ENCODE measurements around the gene BLCAP. TPM values are rescaled to one million over a fixed set of nuclear protein-coding genes. Genes with fewer than 3 reads are reported as not detected.

The BLCAP gene
- total and polyA plus RNA-seq, 4 experiments from 2014 or later: 63.7 to 97.4 (median 84.6) TPM

DNA sequence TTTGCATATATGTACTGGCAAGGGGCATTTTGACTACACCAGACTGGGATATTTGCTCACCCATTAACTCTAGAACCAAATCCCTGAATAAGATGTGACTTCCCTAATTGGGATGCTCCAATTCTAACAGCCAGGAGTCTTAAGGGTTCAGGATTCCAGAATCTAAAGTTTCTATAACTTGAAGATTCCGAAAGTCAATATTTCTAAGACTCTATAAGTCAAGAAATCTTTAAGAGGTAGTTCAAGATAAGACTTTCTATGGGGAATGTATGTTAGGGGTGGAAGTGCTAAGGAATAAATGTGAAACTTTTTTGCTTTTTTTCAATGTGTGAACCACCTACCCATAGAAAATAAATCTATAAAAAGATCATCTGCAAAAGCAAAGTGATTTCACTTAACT lies 42.7 kb upstream of the BLCAP start:
- Histone ChIP-seq H3K4me3 (ENCODE audit: low read length in 2 of 2) (no peak overlapping the region), H3K27me3 (ENCODE audit: insufficient read depth, low read length) (no peaks in the 10 kb centered on the region), H3K9me3 (ENCODE audit: control insufficient read depth in 1 of 2, low read length in 2 of 2) (no peaks in the 10 kb centered on the region), H3K4me1 (ENCODE audit: insufficient read depth, low read length) (no peaks in the 10 kb centered on the region), H3K36me3 (ENCODE audit: insufficient read depth, low read length) (no peaks in the 10 kb centered on the region), H3K27ac (ENCODE audit: low read depth, low read length) (no peak overlapping the region)
- no peaks in the 10 kb centered on the region for H3K36me3 Mint-ChIP-seq
- CTCF ChIA-PET (ENCODE audit: partially characterized antibody): no interaction called here
- H3K4me1 Mint-ChIP-seq: no peaks in the 10 kb centered on the region
- no peak for DNase-seq
- POLR2A ChIA-PET (ENCODE audit: partially characterized antibody): no interaction called here
- intact Hi-C loops (cut with micrococcal nuclease): no loop called here
- no peak overlapping the region for H3K4me3 Mint-ChIP-seq
- peaks cover 0 to 5% (median 0%) of the 10 kb centered on the region in 8 donors for H3K9me3 Mint-ChIP-seq
- peaks cover 18 to 34% of the 10 kb centered on the region in 2 donors for H3K27me3 Mint-ChIP-seq
- H3K27ac Mint-ChIP-seq: no peak overlapping the region

DNA sequence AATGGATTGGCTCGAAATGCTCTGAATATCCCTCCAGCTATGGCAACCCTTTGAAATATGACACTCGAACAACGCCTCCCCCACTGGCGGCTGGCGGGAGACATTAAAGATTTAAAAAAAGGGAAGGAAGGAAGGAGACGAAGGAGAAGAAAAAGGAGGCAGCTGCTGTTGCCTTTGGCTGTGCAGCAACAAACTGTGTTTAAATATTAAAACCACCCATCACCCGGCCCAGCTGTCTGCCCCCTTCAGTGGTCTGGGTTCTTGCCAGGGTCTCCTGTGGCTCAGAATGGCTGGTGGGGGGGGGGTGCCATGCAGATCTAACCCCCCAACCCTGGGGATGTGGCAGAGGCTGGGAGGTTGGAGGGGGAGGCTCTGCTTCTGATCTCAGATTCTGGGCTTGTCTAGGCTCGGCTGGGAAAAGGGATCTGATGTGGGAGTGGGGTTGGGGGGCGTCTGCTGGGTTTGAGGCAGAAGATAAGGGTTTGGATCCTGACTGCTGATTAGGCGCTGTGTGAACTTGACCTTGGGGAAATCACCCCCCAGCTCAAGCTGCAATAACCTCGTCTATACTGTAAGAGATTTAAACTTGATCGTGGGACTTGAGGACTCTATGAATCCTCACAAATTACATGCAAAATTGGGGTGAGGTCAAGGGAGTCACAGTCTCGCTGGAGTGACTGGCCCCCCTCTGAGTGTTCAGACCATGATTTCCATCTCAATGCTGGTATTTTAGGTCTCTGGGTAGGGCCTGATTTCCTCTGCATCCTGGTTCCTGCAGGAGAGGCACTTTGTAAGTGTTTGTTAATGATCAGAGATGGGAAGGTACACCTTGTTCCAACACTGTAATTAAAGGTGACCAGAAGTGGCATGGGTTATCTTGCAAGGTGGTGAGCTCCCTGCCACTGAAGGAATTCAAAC lies 40.3 kb upstream of the BLCAP start:
- Histone ChIP-seq H3K4me3 (ENCODE audit: low read length in 2 of 2) (no peak overlapping the region), H3K27ac (ENCODE audit: low read depth, low read length) (no peak overlapping the region), H3K9me3 (ENCODE audit: control insufficient read depth in 1 of 2, low read length in 2 of 2) (no peaks in the 10 kb centered on the region), H3K4me1 (ENCODE audit: insufficient read depth, low read length) (no peaks in the 10 kb centered on the region), H3K27me3 (ENCODE audit: insufficient read depth, low read length) (peaks cover 16% of the 10 kb centered on the region), H3K36me3 (ENCODE audit: insufficient read depth, low read length) (no peaks in the 10 kb centered on the region)
- ChIA-PET CTCF (ENCODE audit: partially characterized antibody) (interaction anchor here (0.7 kb wide), 1 partner anchor 655 kb away, joined by 3 read pairs; no protein-coding TSS in a partner anchor), POLR2A (ENCODE audit: partially characterized antibody) (no interaction called here)
- intact Hi-C loops (cut with micrococcal nuclease): no loop called here
- Mint-ChIP-seq H3K4me1 (no peaks in the 10 kb centered on the region), H3K4me3 (no peak overlapping the region), H3K36me3 (no peaks in the 10 kb centered on the region), H3K27ac (no peak overlapping the region), H3K27me3 (peaks cover 28 to 41% of the 10 kb centered on the region in 2 donors), H3K9me3 (peaks cover 0 to 2% (median 0%) of the 10 kb centered on the region in 8 donors)
- no peak for DNase-seq

DNA sequence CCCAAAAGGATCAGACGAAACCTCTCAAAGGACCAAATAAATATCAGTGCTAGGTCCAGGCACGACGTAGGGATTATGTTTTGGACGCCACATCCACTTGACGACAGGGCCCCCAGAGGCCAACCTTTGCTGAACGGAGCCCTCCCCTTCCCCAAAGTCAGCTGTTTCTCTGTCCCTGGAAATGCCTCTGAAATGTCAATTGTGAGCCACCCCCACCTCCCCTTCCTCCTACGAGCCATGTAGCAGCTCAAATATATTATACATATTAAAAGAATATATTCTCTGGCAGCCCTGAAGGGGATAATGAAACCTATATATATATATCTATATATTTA lies 39.6 kb upstream of the BLCAP start:
- Mint-ChIP-seq H3K4me3 (no peak overlapping the region), H3K27me3 (peaks cover 31 to 43% of the 10 kb centered on the region in 2 donors), H3K4me1 (no peaks in the 10 kb centered on the region), H3K27ac (no peak overlapping the region), H3K9me3 (no peaks in the 10 kb centered on the region), H3K36me3 (no peaks in the 10 kb centered on the region)
- Histone ChIP-seq H3K9me3 (ENCODE audit: control insufficient read depth in 1 of 2, low read length in 2 of 2) (no peaks in the 10 kb centered on the region), H3K4me3 (ENCODE audit: low read length in 2 of 2) (no peak overlapping the region), H3K36me3 (ENCODE audit: insufficient read depth, low read length) (no peaks in the 10 kb centered on the region), H3K27me3 (ENCODE audit: insufficient read depth, low read length) (peaks cover 16% of the 10 kb centered on the region), H3K4me1 (ENCODE audit: insufficient read depth, low read length) (no peaks in the 10 kb centered on the region), H3K27ac (ENCODE audit: low read depth, low read length) (no peak overlapping the region)
- DNase-seq: no peak
- CTCF ChIA-PET (ENCODE audit: partially characterized antibody): interaction anchor here (0.7 kb wide), 1 partner anchor 656 kb away, joined by 3 read pairs; no protein-coding TSS in a partner anchor
- POLR2A ChIA-PET (ENCODE audit: partially characterized antibody): no interaction called here
- intact Hi-C loops (cut with micrococcal nuclease): no loop called here

DNA sequence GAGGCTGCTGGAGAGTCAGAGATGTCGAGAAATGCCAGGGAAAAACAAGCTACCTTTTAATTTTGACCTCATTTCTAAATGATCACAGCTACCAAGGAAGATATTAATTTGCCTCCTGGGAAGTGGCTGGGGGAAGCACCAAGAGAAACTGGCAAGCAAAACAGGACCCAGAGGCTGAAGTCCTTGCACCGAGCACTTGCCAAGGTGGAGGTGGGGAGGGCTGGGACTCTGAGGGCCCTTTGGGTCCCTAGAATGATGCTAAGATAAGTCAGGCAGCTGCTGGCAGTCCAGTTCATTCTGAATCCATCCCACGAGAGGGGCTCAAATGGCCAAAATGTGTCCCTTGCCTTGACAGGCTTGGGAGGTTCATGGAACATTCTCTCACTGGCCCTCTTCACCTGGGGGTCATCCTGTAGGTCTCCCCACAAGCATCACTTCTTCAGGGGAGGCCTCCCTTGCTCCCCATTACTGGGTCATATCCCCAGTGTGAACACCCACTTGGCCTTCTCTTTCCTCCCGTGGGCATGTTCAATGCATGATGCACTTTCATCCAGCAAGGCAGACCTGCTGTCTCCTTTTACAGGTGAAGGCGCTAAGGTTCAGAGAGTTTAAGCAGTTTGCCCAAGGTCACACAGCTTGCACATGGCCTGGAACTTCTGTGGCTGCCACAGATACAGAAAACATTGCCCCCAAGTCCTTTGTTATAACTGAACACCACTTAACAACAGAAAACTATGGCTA lies 39.1 kb upstream of the BLCAP start:
- no peaks in the 10 kb centered on the region for H3K9me3 Mint-ChIP-seq
- DNase-seq: no peak
- Histone ChIP-seq H3K27ac (ENCODE audit: low read depth, low read length) (no peak overlapping the region), H3K36me3 (ENCODE audit: insufficient read depth, low read length) (no peaks in the 10 kb centered on the region), H3K9me3 (ENCODE audit: control insufficient read depth in 1 of 2, low read length in 2 of 2) (no peaks in the 10 kb centered on the region), H3K4me3 (ENCODE audit: low read length in 2 of 2) (no peak overlapping the region), H3K4me1 (ENCODE audit: insufficient read depth, low read length) (no peaks in the 10 kb centered on the region), H3K27me3 (ENCODE audit: insufficient read depth, low read length) (peaks cover 16% of the 10 kb centered on the region)
- H3K4me1 Mint-ChIP-seq: no peaks in the 10 kb centered on the region
- ChIA-PET CTCF (ENCODE audit: partially characterized antibody) (interaction anchor here (0.7 kb wide), 1 partner anchor 656 kb away, joined by 3 read pairs; no protein-coding TSS in a partner anchor), POLR2A (ENCODE audit: partially characterized antibody) (no interaction called here)
- intact Hi-C loops (cut with micrococcal nuclease): no loop called here
- H3K27ac Mint-ChIP-seq: no peak overlapping the region
- H3K4me3 Mint-ChIP-seq: no peak overlapping the region
- peaks cover 31 to 42% of the 10 kb centered on the region in 2 donors for H3K27me3 Mint-ChIP-seq
- no peaks in the 10 kb centered on the region for H3K36me3 Mint-ChIP-seq

DNA sequence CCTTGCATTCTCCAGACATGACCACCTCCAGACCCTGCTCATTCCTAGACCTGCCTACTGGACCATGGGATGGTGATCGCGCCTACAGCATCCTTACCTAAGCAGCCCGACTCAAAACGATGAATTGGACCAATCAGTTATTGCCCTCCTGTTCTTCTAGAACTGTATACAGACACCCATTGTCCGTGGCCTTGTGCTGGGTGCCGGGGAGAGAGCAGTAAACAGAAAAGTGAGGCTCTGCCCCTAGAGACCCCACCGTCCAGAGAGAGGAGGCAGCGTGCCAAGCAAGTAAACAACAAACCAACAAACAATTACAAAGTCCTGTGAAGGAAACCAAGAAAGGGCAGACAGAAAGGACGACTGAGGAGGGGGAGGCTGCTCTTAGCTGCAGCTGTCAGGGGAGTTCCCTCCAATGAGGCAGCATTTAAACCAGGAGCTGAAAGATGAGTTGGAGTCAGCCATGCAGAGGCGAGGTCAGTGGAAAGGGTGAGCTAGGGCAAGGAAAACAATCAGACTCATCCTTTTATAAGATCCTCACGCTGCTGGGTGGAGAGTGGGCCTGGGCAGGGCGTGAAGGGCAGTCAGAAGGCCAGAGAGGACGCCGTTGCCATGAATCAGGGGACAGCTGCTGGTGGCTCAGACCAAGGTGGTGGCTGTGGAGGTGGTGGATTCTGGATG lies 37.6 kb upstream of the BLCAP start:
- H3K27ac Mint-ChIP-seq: no peak overlapping the region
- no peaks in the 10 kb centered on the region for H3K36me3 ChIP-seq (ENCODE audit: insufficient read depth, low read length)
- H3K9me3 Mint-ChIP-seq: no peaks in the 10 kb centered on the region
- no peaks in the 10 kb centered on the region for H3K36me3 Mint-ChIP-seq
- H3K27me3 ChIP-seq (ENCODE audit: insufficient read depth, low read length): peaks cover 16% of the 10 kb centered on the region
- peaks cover 33 to 40% of the 10 kb centered on the region in 2 donors for H3K27me3 Mint-ChIP-seq
- H3K9me3 ChIP-seq (ENCODE audit: control insufficient read depth in 1 of 2, low read length in 2 of 2): no peaks in the 10 kb centered on the region
- no peak overlapping the region for H3K4me3 ChIP-seq (ENCODE audit: low read length in 2 of 2)
- H3K4me1 ChIP-seq (ENCODE audit: insufficient read depth, low read length): no peaks in the 10 kb centered on the region
- no peaks in the 10 kb centered on the region for H3K4me1 Mint-ChIP-seq
- H3K4me3 Mint-ChIP-seq: no peak overlapping the region
- intact Hi-C loops (cut with micrococcal nuclease): no loop called here
- ChIA-PET POLR2A (ENCODE audit: partially characterized antibody) (no interaction called here), CTCF (ENCODE audit: partially characterized antibody) (interaction anchor here (1.3 to 3.7 kb wide), 5 partner anchors 10 to 656 kb away, joined by 3 to 20 read pairs (median 7); no protein-coding TSS in a partner anchor)
- H3K27ac ChIP-seq (ENCODE audit: low read depth, low read length): no peak overlapping the region
- no peak for DNase-seq

DNA sequence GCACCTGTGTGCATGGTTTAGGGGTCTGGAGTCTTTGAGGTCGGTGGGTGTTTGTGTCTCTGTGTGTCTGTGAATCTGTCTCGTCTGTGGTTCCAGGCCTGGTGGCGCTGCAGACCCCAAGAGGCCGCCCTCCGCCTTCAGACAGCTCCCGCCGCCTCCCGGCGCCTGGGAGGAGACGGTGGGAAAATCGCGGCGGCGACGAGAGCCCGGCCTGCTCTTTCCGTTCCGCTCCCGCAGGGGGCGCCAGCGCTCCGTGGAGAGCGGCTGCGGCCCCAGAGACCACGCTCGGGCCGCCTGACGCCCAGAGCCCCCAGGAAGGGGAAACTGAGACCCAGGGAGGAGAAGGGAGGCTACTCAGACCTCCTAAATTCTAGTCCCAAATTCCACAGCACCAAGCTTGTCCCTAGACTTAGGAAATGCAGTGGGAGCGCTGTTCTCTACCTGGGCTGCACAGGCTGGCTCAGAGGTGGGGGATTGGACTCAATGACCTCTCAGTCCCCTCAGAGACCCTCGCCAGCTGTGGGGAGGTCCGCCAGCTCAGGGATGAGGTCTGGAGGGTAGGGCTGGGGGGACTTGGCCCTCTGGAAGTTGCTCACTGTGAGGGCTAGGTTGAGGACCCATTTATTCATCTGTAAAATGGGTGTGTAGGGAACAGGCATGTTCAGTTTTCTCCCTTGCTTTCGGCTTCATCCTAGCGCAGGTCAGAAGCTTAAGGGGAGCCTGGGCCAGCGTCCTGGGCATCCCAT lies 36.9 kb upstream of the BLCAP start:
- CTCF ChIA-PET (ENCODE audit: partially characterized antibody): interaction anchor here (0.8 to 3.7 kb wide), 6 partner anchors 9 to 657 kb away, joined by 3 to 20 read pairs (median 6); no protein-coding TSS in a partner anchor
- H3K4me3 Mint-ChIP-seq: peak overlapping the region in 1 of 8 donors; percentile 13
- H3K9me3 Mint-ChIP-seq: no peaks in the 10 kb centered on the region
- no peaks in the 10 kb centered on the region for H3K36me3 Mint-ChIP-seq
- no peaks in the 10 kb centered on the region for H3K9me3 ChIP-seq (ENCODE audit: control insufficient read depth in 1 of 2, low read length in 2 of 2)
- peak in 4 of 5 donors; percentile 9 to 34 (median 14) for DNase-seq
- peaks cover 16% of the 10 kb centered on the region for H3K27me3 ChIP-seq (ENCODE audit: insufficient read depth, low read length)
- H3K36me3 ChIP-seq (ENCODE audit: insufficient read depth, low read length): no peaks in the 10 kb centered on the region
- no peaks in the 10 kb centered on the region for H3K4me1 ChIP-seq (ENCODE audit: insufficient read depth, low read length)
- no peaks in the 10 kb centered on the region for H3K4me1 Mint-ChIP-seq
- H3K27ac ChIP-seq (ENCODE audit: low read depth, low read length): no peak overlapping the region
- H3K27me3 Mint-ChIP-seq: peaks cover 29 to 38% of the 10 kb centered on the region in 2 donors
- H3K4me3 ChIP-seq (ENCODE audit: low read length in 2 of 2): no peak overlapping the region
- POLR2A ChIA-PET (ENCODE audit: partially characterized antibody): no interaction called here
- intact Hi-C loops (cut with micrococcal nuclease): loop anchor here (5.0 kb wide), 1 partner anchor 428 kb away; no protein-coding TSS in a partner anchor
- H3K27ac Mint-ChIP-seq: no peak overlapping the region
